PC-3 (cell line): Measurements from ENCODE around the gene ALDH7A1.

ENCODE experiments used
- EZH2phosphoT487 ChIP-seq: fragments of 300-600 bp; sonication (generic); IDR thresholded peaks from 2 replicates; pipeline ENCODE4 v1.6.1; 2018; ENCODE audit warnings: mild to moderate bottlenecking, antibody characterized with exemption, low read length, borderline replicate concordance
- TF ChIP-seq, protein P1 (sequence below): fragments of 300-600 bp; sonication (generic); conservative IDR thresholded peaks from 2 replicates; pipeline ENCODE4 v1.5.1; 2017; ENCODE audit warnings: antibody characterized with exemption, low read depth, mild to moderate bottlenecking, low read length

- TF ChIP-seq EZH2phosphoT487 = no peak
- TF ChIP-seq, protein P1, sequence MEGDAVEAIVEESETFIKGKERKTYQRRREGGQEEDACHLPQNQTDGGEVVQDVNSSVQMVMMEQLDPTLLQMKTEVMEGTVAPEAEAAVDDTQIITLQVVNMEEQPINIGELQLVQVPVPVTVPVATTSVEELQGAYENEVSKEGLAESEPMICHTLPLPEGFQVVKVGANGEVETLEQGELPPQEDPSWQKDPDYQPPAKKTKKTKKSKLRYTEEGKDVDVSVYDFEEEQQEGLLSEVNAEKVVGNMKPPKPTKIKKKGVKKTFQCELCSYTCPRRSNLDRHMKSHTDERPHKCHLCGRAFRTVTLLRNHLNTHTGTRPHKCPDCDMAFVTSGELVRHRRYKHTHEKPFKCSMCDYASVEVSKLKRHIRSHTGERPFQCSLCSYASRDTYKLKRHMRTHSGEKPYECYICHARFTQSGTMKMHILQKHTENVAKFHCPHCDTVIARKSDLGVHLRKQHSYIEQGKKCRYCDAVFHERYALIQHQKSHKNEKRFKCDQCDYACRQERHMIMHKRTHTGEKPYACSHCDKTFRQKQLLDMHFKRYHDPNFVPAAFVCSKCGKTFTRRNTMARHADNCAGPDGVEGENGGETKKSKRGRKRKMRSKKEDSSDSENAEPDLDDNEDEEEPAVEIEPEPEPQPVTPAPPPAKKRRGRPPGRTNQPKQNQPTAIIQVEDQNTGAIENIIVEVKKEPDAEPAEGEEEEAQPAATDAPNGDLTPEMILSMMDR = no peak
These were observed 97.5 kb downstream of the ALDH7A1 start for GRCh38 chr5:126497506-126497905.
